Measurements from ENCODE around the gene MAGEB16. TPM values are rescaled to one million over a fixed set of nuclear protein-coding genes. Genes with fewer than 3 reads are reported as not detected.

MAGEB16 gene
- total and polyA plus RNA-seq, 4 donors: not detected

GRCh38 chrX:35829501-35829900 is 31.4 kb downstream of the MAGEB16 start:
- WGBS, 2 donors: 64 to 67% methylated on average over 3 of the region's 3 CpGs
- H3K27ac ChIP-seq (ENCODE audit: low read depth in 1 of 2, low read length in 2 of 2): no peak overlapping the region
- no peaks in the 10 kb centered on the region for H3K27me3 ChIP-seq (ENCODE audit: control insufficient read depth in 1 of 2, insufficient read depth in 2 of 2, low read length in 1 of 2)
- H3K9me3 ChIP-seq (ENCODE audit: control insufficient read depth, low read length): no peaks in the 10 kb centered on the region
- no peak for ATAC-seq (ENCODE audit: low FRiP score)
- DNase-seq: no peak
- H3K36me3 ChIP-seq (ENCODE audit: control insufficient read depth in 1 of 2, insufficient read depth in 2 of 2, low read length in 1 of 2): no peaks in the 10 kb centered on the region
- no peaks in the 10 kb centered on the region for H3K4me1 ChIP-seq (ENCODE audit: control insufficient read depth in 1 of 2, insufficient read depth in 2 of 2, low read length in 2 of 2)
- intact Hi-C loops (cut with DNase I): no loop called here
- H3K4me3 ChIP-seq (ENCODE audit: low read length in 2 of 2): no peak overlapping the region

DNA sequence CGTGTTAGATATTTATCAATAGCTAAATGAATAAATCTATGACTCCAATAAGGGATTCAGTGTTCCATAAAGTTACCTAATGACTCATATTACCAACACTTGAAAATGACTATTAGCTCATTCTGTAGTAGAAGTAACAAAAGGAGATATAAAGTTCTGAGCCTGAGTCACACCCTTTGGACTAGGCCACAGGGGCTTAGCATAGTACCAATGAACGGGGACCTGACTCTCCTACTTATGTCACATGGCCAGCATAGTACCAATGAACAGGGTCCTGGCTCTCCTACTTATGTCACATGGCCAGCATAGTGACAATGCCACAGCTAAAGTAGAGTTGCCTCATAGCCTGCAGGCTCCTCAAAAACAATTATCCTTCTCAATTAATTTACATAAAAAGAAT is 43.7 kb downstream of the MAGEB16 start:
- ATAC-seq (ENCODE audit: low FRiP score) (no peak), DNase-seq (no peak)
- H3K27ac ChIP-seq (ENCODE audit: low read depth in 1 of 2, low read length in 2 of 2): no peak overlapping the region
- H3K27me3 ChIP-seq (ENCODE audit: control insufficient read depth in 1 of 2, insufficient read depth in 2 of 2, low read length in 1 of 2): no peaks in the 10 kb centered on the region
- no peaks in the 10 kb centered on the region for H3K9me3 ChIP-seq (ENCODE audit: control insufficient read depth, low read length)
- 34 to 45% methylated on average over 2 of the region's 2 CpGs for WGBS, 2 donors
- no peak overlapping the region for H3K4me3 ChIP-seq (ENCODE audit: low read length in 2 of 2)
- intact Hi-C loops (cut with DNase I): no loop called here
- H3K36me3 ChIP-seq (ENCODE audit: control insufficient read depth in 1 of 2, insufficient read depth in 2 of 2, low read length in 1 of 2): no peaks in the 10 kb centered on the region
- H3K4me1 ChIP-seq (ENCODE audit: control insufficient read depth in 1 of 2, insufficient read depth in 2 of 2, low read length in 2 of 2): no peaks in the 10 kb centered on the region

GRCh38 chrX:35842674-35843073 is 44.5 kb downstream of the MAGEB16 start:
- no peak overlapping the region for H3K27ac ChIP-seq (ENCODE audit: low read depth in 1 of 2, low read length in 2 of 2)
- no peak for DNase-seq
- 58 to 60% methylated on average over 3 of the region's 3 CpGs for WGBS, 2 donors
- no peaks in the 10 kb centered on the region for H3K27me3 ChIP-seq (ENCODE audit: control insufficient read depth in 1 of 2, insufficient read depth in 2 of 2, low read length in 1 of 2)
- ATAC-seq (ENCODE audit: low FRiP score): no peak
- no peaks in the 10 kb centered on the region for H3K4me1 ChIP-seq (ENCODE audit: control insufficient read depth in 1 of 2, insufficient read depth in 2 of 2, low read length in 2 of 2)
- no peak overlapping the region for H3K4me3 ChIP-seq (ENCODE audit: low read length in 2 of 2)
- no peaks in the 10 kb centered on the region for H3K9me3 ChIP-seq (ENCODE audit: control insufficient read depth, low read length)
- no peaks in the 10 kb centered on the region for H3K36me3 ChIP-seq (ENCODE audit: control insufficient read depth in 1 of 2, insufficient read depth in 2 of 2, low read length in 1 of 2)
- intact Hi-C loops (cut with DNase I): no loop called here

GRCh38 chrX:35847736-35848135 is 49.6 kb downstream of the MAGEB16 start:
- 60 to 86% methylated on average over 4 of the region's 4 CpGs for WGBS, 2 donors
- no peak for ATAC-seq (ENCODE audit: low FRiP score)

More at GRCh38 chrX:35847736-35848135, 49.6 kb downstream of the MAGEB16 start:
- Histone ChIP-seq H3K9me3 (ENCODE audit: control insufficient read depth, low read length) (no peaks in the 10 kb centered on the region), H3K27ac (ENCODE audit: low read depth in 1 of 2, low read length in 2 of 2) (no peak overlapping the region), H3K4me3 (ENCODE audit: low read length in 2 of 2) (no peak overlapping the region), H3K36me3 (ENCODE audit: control insufficient read depth in 1 of 2, insufficient read depth in 2 of 2, low read length in 1 of 2) (no peaks in the 10 kb centered on the region), H3K27me3 (ENCODE audit: control insufficient read depth in 1 of 2, insufficient read depth in 2 of 2, low read length in 1 of 2) (no peaks in the 10 kb centered on the region), H3K4me1 (ENCODE audit: control insufficient read depth in 1 of 2, insufficient read depth in 2 of 2, low read length in 2 of 2) (no peaks in the 10 kb centered on the region)
- DNase-seq: no peak
- intact Hi-C loops (cut with DNase I): no loop called here

Other genes with a start within 250 kb of the MAGEB16 start
- gene CFAP47, start 121.4 kb downstream of the MAGEB16 start, total RNA-seq: under 1 TPM in 1 of 2 donors, not detected in 1; 0.09 TPM
- gene CFAP47, start 121.4 kb downstream of the MAGEB16 start, polyA plus RNA-seq: not detected